K562 (cell line): Measurements from ENCODE around the gene INPP1. TPM values are rescaled to one million over a fixed set of nuclear protein-coding genes. Genes with fewer than 3 reads are reported as not detected.

ENCODE experiments used
- ATF3 ChIP-seq, 2 experiments: fragments of 450-650 bp in 1 of 2; sonication (generic) in 1 of 2; formaldehyde crosslinking in 1 of 2; IDR thresholded peaks in 1 of 2; conservative IDR thresholded peaks in 1 of 2; 2 replicates each; pipeline versions ENCODE4 v1.6.1 to v1.8.1; 2016 to 2023; ENCODE audit warnings: mild to moderate bottlenecking in 2 of 2, moderate library complexity in 2 of 2, inconsistent platforms in 1 of 2, missing genetic modification reagents in 1 of 2
- CBFA2T3 ChIP-seq: fragments of 450-650 bp; IDR thresholded peaks from 2 replicates; pipeline ENCODE4 v1.6.1; 2017
- COPS2 ChIP-seq: fragments of 450-650 bp; conservative IDR thresholded peaks from 2 replicates; pipeline ENCODE4 v1.6.1; 2016; ENCODE audit warnings: mild to moderate bottlenecking, moderate library complexity
- HNRNPUL1 ChIP-seq: fragments of 200-400 bp; formaldehyde crosslinking; IDR thresholded peaks from 2 replicates; pipeline ENCODE4 v1.6.1; 2017; ENCODE audit warnings: low read length
- IRF1 ChIP-seq: sonication (generic); formaldehyde crosslinking; IDR thresholded peaks from 2 replicates; pipeline ENCODE4 v1.8.0; 2022; ENCODE audit warnings: missing genetic modification reagents, mild to moderate bottlenecking, borderline replicate concordance
- JUN ChIP-seq, 2 experiments: sonication (generic) in 1 of 2; formaldehyde crosslinking in 1 of 2; IDR thresholded peaks; 2 replicates each; pipeline versions ENCODE4 v1.6.1 to v1.8.0; 2012 to 2022; ENCODE audit warnings: borderline replicate concordance in 2 of 2, mild to moderate bottlenecking in 2 of 2, improper control_type of control experiment in 1 of 2, low read depth in 1 of 2, low read length in 1 of 2, missing genetic modification reagents in 1 of 2
- LEF1 ChIP-seq: fragments of 450-650 bp; IDR thresholded peaks from 2 replicates; pipeline ENCODE4 v1.6.1; 2016; ENCODE audit warnings: mild to moderate bottlenecking
- NR2F6 ChIP-seq: fragments of 450-650 bp; formaldehyde crosslinking; IDR thresholded peaks from 2 replicates; pipeline ENCODE4 v1.4.0; 2020; ENCODE audit warnings: mild to moderate bottlenecking
- RBM14 ChIP-seq: fragments of 200-400 bp; formaldehyde crosslinking; IDR thresholded peaks from 2 replicates; pipeline ENCODE4 v1.6.1; 2018; ENCODE audit warnings: low read depth, mild to moderate bottlenecking, low read length, moderate library complexity, borderline replicate concordance; ENCODE audit not compliant: insufficient read depth
- RFX1 ChIP-seq: fragments of 450-650 bp; IDR thresholded peaks from 2 replicates; pipeline ENCODE4 v1.6.1; 2016; ENCODE audit warnings: mild to moderate bottlenecking, moderate library complexity
- SIRT6 ChIP-seq: IDR thresholded peaks from one replicate; pipeline ENCODE4 v1.6.1; 2012; ENCODE audit warnings: low read depth, mild to moderate bottlenecking, control low read depth, inconsistent platforms, low read length, moderate library complexity
- SRF ChIP-seq, 2 experiments: fragments of 250-450, 450-650 bp in 1 of 2; sonication (Bioruptor Pico) in 1 of 2; sonication (generic) in 1 of 2; formaldehyde crosslinking; IDR thresholded peaks; 2 replicates each; pipeline versions ENCODE4 v1.5.0 to v1.5.1; 2020 to 2022; ENCODE audit warnings: mild to moderate bottlenecking in 1 of 2, missing genetic modification reagents in 1 of 2
- ZBTB12 ChIP-seq: fragments of 250-450 bp; sonication (Bioruptor Pico); IDR thresholded peaks from 2 replicates; pipeline ENCODE4 v1.4.0; 2020
- ZBTB33 ChIP-seq: sonication (generic); formaldehyde crosslinking; IDR thresholded peaks from 2 replicates; pipeline ENCODE4 v1.8.1; 2023; ENCODE audit warnings: mild to moderate bottlenecking, missing genetic modification reagents
- ZNF12 ChIP-seq: sonication (generic); formaldehyde crosslinking; IDR thresholded peaks from 2 replicates; pipeline ENCODE4 v1.4.0; 2020; ENCODE audit warnings: mild to moderate bottlenecking, missing genetic modification reagents
- ZNF174 ChIP-seq: fragments of 250-450 bp; sonication (Bioruptor Pico); IDR thresholded peaks from 2 replicates; pipeline ENCODE4 v1.4.0; 2020; ENCODE audit warnings: mild to moderate bottlenecking
- ZNF431 ChIP-seq: sonication (generic); formaldehyde crosslinking; IDR thresholded peaks from 2 replicates; pipeline ENCODE4 v1.8.0; 2022; ENCODE audit warnings: mild to moderate bottlenecking, missing genetic modification reagents
- polyA plus RNA-seq, 8 experiments: library from polyadenylated mRNA; depleted of rRNA in 4 of 8; stranded (reverse) in 5 of 8; unstranded in 3 of 8; fragments of >200 nt; fragmentation: Nextera tagmentation in 2 of 8; fragmentation: Illumina TruSeq in 1 of 8; extraction: Ambion mirVana in 2 of 8; extraction: Trizol in 1 of 8; gene quantifications; 2 replicates each; pipeline versions ENCODE4 v1.2.1 to v1.2.3, GENCODE V29; 2011 to 2014; ENCODE audit warnings: inconsistent platforms in 1 of 8, missing spikeins in 1 of 8
- total RNA-seq, 7 experiments: library from RNA; depleted of rRNA in 6 of 7; stranded (reverse); fragments of >200 nt in 6 of 7; fragmentation: Illumina TruSeq in 2 of 7; extraction: Trizol in 2 of 7; gene quantifications; 2 replicates each; pipeline versions ENCODE4 v1.2.1 to v1.2.3, GENCODE V29; 2011 to 2021; ENCODE audit warnings: low replicate concordance in 1 of 7
- TF ChIP-seq, protein P1 (sequence below): IDR thresholded peaks from 2 replicates; pipeline ENCODE4 v1.6.1; 2012; ENCODE audit warnings: low read depth, low read length, improper control_type of control experiment, borderline replicate concordance
- TF ChIP-seq, protein P2 (sequence below): fragments of 250-450 bp; sonication (Bioruptor Pico); IDR thresholded peaks from 2 replicates; pipeline ENCODE4 v1.6.1; 2021; ENCODE audit warnings: mild to moderate bottlenecking

INPP1 gene
- total and polyA plus RNA-seq, 9 of the 15 experiments (the other 6 are each of a cell fraction or from before 2014, with no cell fraction given), result 3.7 to 11.8 (median 6.5) TPM

- TF ChIP-seq SRF (CRISPR knock-in tag; IDR thresholded peaks at IDR 0.05) (no peak), IRF1 (CRISPR knock-in tag) (no peak), ATF3 (IDR thresholded peaks at IDR 0.05) (peak; percentile 37; the same call in 1 of the 2 replicates), ATF3 (CRISPR knock-in tag; conservative IDR thresholded peaks at IDR 0.05) (no peak), ZNF431 (CRISPR knock-in tag) (no peak), CBFA2T3 (peak; percentile 80), SIRT6 (no peak), RBM14 (no peak), COPS2 (no peak), NR2F6 (CRISPR knock-in tag) (no peak), ZBTB33 (no peak), LEF1 (peak; percentile 36; the same call in 1 of the 2 replicates), JUN (IDR thresholded peaks at IDR 0.05; ENCODE audit: borderline replicate concordance, low read depth, low read length) (no peak), JUN (CRISPR knock-in tag; IDR thresholded peaks at IDR 0.05; ENCODE audit: borderline replicate concordance) (no peak), ZBTB12 (no peak), ZNF12 (CRISPR knock-in tag) (no peak), HNRNPUL1 (no peak), ZNF174 (no peak), RFX1 (no peak)
- TF ChIP-seq, protein P1, sequence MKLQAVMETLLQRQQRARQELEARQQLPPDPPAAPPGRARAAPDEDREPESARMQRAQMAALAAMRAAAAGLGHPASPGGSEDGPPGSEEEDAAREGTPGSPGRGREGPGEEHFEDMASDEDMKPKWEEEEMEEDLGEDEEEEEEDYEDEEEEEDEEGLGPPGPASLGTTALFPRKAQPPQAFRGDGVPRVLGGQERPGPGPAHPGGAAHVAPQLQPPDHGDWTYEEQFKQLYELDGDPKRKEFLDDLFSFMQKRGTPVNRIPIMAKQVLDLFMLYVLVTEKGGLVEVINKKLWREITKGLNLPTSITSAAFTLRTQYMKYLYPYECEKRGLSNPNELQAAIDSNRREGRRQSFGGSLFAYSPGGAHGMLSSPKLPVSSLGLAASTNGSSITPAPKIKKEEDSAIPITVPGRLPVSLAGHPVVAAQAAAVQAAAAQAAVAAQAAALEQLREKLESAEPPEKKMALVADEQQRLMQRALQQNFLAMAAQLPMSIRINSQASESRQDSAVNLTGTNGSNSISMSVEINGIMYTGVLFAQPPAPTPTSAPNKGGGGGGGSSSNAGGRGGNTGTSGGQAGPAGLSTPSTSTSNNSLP, result 0 out of 2 replicates have a peak, but pooled peaks have one; percentile 39
- TF ChIP-seq, protein P2, sequence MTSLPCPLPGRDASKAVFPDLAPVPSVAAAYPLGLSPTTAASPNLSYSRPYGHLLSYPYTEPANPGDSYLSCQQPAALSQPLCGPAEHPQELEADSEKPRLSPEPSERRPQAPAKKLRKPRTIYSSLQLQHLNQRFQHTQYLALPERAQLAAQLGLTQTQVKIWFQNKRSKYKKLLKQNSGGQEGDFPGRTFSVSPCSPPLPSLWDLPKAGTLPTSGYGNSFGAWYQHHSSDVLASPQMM, result no peak
These were observed 36.0 kb downstream of the INPP1 start (continued) for GRCh38 chr2:190379249-190379964.
